HG03064 (cell line): ENCODE measurements around the gene KARS1.
"Not testable (repeated sequence)": the region's sequence is repeated elsewhere in the genome, so short reads cannot be mapped to it uniquely, and the experiment has no call there.

Source experiments
- ATAC-seq: cut with Tn5 transposase; IDR thresholded peaks from one replicate; pipeline ENCODE4 v1.9.1; 2021; ENCODE audit warnings: low read depth; ENCODE audit not compliant: unreplicated experiment

KARS1 gene

DNA sequence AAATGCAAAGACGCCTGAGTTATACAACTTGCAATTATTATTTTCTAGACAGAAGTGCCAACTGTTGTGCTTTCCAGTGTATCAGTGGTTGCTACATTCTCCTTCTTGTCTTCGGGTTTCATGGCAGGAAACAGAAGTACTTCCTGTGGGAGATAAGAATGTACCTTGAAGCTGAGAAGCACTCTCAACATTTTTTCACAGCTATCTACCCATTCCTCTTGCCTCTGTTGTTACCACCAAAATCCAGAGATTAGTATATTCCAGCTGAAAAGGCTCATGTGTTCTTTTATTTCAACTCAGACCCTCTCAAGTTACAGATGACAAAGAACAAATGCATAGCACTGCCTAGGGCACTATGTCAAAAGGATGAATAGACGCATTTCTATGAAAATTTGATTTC lies 19.6 kb downstream of the KARS1 start:
- ATAC-seq, result no peak

DNA sequence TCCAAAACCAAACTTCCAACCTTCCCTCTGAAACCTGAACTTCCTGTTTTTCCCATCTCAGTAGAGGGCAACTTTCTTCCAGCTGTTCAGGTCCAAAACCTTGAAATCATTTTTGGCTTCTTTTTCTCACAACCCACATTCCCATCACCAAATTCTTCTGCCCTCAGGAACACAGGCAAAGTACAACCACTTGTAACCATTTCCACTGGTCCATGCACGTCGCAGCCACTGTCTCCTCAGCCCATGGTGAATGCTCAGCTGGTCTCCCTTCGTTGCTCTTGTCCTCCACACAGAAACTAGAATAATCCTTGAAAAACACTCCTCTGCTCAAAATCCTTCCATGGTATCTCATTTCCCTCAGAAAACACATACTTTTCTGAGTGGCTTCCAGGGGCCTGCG lies 20.7 kb downstream of the KARS1 start:
- no peak for ATAC-seq

DNA sequence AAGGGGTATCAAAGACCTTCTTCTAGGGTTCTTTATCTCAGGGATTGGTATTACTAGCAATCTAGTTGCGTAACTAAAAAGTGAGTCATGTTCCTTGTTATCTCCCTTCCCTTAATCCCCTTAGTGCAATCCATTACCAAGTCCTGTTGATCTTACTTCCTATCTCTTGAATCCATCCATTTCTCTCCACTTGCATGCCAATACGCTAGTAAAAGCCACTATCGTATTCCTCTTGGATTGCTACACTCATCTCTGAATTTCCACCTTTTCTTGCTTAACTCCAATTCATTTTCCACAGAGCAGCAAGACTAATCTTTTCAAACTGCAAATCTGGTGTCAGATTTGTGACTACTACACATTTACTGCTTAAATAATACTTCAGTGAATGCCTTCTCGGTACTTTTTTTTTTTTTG lies 22.5 kb downstream of the KARS1 start:
- ATAC-seq, result no peak

DNA sequence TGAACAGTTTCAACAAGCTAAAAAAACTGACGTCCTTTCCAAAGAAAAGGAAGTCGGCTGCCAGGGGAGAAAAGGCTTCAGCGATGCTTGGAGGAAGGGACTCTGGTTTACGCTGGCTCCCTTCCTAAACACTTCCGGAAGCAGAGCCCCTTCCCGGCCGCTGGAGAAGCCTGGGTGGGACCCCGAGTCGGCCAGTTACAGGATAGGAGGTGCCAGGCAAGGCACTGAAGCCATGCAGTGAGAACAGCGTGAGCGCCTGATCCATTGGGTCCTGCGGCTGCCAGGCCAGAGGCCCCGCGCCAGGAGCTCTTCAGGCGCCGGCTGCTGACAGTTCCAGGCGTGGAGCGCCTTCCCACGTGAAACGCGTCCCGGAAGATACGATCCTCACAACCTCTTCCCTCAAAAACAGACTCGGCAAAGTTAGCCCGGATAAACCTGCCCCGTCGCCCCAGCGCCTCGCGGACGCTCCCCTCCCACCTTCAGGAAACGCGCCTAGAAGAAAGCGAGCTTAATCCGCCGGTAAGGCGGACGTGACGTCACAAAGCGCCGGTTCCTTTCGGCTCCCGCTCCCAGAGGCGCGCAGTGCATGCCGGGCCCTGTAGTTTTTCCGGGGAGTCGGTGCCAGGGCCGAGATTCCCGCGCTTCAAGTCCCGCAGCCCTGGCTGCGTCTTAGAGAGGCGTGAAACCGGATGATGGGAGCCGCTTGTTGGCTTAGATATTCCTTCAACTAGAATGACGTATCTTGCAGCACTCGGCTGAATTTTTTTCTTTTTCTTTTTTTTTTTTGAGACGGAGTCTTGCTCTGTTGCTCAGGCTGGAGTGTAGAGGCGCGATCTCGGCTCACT lies 24.5 kb downstream of the KARS1 start, which contains the start of gene ADAT1:
Gene ADAT1 (minus strand): TSS at position 521 of the 845 bp plus-strand sequence. CDS start 2,482 bp downstream, outside the sequence.
- peak; percentile 88 for ATAC-seq

DNA sequence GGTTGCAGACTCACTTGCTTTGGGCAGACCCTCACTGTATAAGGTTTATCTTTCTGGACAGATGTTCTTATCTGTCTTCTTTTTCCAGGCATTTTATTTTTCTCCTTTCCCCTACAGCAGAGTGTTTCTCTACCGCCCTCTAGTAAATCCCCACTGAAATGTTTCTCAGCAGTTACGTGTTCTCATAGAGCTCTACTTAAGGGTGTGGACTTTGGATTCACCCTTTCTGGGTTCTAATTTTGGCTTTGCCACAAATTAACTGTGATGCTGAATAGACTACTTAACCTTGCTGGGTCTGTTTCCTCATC lies 26.3 kb downstream of the KARS1 start:
- no peak for ATAC-seq

DNA sequence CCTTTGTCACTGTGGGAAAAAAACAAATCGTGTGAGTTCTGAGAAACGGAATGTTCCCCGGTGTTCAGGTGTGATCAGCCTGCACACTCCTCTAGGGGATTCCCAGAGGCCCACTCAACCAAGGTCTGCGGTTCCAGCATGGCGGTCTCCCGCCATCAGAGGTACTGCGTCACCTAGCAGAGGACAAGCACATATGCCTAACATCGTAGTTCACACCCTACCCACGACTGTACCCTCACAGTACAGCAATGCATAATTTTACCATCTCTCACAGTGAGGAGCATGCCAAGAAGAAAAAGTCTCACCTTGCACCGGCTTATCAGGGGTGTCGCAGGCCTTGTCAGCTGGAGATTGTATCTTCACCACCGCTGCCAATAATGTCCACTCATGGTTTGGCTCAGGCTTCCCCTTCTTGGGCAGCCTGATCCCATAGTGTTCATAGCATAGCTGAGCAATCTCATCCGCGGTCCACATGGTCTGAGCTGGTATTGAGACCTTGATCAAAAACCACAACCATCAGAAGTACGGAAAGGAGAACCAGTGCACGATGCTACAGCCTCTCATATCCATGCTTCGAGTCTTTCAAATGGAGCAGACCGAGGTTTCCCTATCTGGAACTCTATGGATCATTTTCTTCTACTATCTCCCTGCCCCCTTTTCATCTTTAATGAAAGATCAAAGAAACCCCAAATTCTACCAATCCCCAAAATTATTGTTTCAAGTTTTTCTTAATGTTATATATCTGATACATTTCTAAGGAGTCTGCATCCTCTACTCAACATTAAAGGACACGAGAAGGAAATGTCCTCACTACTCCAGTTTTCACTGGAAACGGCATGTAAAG lies 26.9 kb downstream of the KARS1 start:
- ATAC-seq, result no peak

DNA sequence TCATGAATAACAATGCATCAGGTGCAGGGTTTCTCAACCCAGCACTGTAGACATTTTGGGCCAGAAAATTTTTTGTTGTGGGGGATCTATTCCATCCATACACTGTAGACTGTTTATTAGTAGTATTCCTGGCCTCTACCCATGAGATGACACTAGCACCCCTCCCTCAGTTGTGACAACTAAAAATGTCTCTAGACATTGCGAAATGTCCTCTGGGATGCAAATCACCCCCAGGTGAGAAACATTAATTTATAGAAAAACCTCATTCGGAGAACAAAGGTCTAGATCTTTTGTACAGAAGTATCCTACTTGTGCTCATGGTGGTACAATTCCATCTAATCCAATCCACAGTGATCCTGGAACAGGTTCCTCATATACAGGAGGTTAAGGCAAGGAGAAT lies 28.7 kb downstream of the KARS1 start:
- ATAC-seq, result no peak

DNA sequence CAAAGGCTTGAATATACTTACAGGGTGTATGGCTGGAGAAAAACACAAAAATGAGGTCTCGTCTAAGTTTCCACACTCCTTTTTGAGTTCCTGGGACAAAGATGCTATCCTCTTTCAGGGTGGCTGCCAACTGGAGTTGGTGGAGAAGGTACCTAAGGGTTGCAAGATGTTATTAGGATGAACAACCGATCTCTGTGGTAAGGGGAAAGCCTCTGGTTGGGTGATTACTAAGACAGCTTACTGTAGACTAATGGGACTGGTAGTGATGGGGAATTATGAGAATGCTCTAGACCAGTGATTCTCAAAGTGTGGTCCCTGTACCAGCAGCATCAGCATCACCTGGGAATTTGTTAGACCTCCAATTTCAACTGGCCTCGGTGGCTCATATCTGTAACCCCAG lies 30.3 kb downstream of the KARS1 start:
- no peak for ATAC-seq

DNA sequence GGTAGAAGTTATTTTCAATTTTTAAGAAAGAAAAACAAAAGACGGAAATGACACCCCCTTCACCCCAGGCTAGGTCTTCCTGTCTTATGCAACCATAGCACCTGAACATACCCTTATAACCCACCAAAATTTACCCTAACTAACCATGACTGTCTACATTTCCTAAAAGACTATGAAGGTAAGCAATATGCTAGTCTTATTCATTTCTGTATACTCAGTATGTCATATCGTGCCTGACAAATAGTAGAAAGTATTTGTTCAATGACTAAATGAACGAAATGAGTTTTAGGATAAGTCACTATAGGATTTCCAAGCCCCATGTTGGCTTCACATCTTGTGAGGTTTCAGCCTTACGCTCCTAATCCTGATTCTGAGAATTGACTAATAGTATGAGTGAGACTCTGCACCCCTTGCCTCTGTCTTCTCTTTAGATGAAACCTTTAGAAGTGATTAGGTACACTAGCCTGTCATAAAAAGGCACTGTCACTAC lies 30.9 kb downstream of the KARS1 start:
- ATAC-seq, result no peak

DNA sequence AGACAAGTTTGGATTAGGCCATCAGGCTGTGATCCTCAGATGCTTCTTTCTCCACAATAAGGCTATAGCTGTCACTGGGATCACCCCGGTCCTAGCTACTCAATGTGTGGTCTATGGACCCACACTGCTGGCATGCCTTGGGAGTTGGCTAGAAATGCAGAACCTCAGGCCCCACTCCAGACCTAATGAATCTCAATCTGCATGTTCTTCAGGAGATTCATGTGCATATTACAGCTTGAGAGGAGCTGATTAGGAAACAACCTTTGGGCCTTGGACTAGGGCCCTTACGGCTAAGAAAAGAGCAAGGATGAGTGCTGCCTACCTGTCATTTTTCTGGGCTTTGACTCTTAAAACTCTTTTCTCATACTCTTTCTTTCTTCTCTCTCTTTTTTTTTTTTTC lies 31.8 kb downstream of the KARS1 start:
- ATAC-seq, result no peak

DNA sequence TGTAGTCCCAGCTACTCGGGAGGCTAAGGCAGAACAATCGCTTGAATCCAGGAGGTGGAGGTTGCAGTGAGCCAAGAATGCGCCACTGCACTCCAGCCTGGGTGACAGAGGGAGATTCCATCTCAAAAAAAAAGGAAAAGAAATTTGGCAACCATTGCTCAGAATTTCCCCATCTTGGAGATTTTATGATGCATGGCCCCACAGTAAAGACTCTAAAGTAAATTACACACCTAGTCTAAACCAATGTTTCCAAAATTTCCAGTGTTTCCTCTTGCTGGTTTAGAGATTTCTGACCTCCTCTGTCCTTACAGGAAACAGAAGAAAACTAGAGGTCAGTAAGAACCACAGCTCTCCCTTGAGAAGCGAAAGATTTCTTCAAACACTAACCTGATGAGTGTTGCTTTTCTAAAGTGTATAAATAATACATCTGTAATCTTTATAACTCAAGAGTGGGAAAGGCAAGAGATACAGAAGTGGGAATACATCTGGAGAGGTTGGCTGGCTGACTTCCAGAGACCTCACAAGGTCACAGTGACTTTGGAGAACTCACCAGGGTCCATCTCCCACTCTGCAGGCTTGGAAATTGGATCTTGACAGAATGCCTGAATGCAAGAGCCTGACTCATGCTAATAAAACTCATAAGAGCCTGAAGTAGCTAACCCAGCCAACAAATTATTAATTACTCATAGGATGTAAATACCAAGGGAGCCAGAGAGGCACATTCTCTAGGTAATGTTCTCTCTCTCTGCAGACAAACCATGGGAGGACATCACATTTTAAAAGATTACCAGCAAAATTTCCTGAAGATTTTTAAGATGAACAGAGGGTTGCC lies 33.2 kb downstream of the KARS1 start:
- ATAC-seq, result no peak

DNA sequence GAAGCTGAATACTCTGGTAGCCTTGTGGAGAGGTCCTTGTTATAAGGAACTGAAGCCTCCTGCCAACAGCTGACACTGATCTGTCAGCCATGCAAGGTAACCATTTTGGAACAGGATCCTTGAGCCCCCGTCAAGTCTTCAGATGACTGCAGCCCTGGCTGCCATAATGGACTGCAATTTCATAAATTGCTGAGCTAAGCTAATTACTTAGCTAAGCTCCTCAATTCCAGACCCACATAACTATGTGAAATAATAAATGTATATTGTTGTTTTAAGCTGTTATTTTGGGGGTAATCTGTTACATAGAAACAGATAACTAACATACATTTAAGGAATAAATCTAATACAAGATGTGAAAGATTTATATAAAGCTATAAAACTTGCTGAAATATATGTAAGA lies 41.0 kb downstream of the KARS1 start:
- no peak for ATAC-seq

DNA sequence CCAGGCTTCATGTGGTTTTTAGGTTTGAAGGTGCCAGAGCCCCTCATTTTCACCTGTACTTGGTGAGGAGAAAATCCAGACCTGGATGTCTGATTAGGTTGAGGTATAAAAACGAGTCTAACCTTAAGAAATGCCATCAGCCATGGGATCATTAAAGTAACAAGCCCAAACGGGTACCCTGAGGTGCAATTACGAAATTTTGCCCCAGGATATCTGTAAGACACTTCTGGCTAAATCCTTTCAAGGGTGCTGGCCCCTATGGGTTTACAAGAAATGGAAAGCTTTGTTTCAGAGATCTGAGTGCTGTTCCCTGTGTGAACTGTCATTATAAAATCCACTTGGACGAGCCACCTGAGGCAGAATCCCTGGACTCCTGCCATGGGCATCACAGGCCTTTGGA lies 44.2 kb downstream of the KARS1 start:
- ATAC-seq, result no peak

DNA sequence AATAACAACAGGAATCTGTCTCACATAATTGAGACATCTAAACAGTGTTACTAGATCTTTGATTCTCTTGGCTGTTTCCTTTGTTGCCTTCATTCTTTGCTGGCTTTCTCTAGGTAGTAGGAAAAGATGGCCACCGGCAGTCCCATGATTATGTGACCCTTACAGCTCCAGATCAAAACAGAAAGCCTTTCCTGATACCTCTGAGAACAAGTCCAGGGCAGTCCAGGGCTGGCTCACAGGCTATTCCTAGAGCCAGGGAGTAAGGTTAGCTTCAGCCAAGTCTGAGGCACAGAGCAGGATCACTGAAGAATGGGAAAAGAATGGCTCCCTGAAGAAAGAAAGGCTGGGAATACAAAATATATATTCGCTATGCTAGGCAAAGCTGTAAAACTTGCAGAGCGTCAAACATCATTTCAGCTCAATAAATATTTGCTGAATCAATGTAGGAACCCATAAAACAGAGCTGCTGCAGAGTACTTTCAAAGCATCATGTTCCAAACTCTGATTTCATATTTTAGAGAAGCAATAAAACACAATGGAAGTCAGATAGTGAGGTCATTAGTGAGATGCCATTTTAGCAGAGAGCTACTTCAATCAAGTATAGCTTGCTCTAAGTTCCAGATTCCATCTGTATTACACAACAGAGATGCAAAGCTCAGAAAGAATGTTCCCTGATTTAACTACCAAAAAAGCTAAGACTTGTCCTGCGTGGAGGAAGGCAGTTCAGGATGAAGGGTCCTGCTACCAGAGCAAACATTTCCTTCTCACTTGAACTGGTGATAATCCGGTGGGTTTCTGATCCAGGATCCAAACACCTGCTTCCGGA lies 47.8 kb downstream of the KARS1 start:
- no peak for ATAC-seq

DNA sequence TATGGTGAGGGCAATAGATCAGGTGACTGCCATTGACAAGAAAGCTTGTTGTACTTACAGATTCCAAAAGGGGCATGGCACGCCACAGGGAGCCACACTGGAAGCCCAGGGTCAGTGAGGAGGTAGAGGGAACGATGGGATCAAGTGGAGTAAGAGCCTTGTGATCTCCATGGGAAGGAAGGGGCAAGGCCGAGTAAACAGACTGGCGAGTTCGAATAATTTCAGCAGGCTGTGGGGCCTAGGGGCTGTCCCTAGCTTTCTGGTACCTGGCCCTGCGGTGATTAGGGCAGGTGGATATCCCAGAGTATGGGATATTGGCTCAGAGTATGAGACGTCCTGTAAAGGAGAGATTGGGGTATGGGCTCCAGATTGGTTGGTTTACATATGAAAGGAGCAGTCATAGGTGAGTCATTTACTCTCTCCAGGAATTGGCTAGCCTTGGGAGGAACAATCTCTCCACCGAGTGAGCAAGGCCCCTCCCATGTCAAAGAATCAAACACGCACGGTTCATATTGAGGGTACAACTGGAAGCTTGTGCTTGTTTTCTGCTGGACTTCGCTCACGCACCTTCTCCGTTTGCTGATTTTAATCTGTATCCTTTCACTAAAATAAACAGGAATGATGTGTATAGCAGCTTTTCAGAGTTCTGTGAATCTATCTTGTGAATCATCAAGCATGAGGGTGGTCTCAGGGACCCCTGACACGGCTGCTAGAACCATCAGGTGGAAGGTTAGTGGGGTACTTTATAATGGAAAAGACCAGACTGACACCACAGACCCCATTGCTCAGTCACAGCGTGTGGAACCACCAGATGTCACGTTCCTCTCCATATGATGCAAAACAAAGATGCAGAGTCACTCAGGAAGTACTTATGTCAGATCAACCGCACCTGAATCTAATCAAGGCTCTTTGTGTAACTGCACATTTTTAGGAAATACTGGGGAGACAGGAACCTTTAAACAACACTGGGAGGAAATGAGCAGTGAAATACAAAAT lies 53.3 kb downstream of the KARS1 start:
- ATAC-seq, result no peak

DNA sequence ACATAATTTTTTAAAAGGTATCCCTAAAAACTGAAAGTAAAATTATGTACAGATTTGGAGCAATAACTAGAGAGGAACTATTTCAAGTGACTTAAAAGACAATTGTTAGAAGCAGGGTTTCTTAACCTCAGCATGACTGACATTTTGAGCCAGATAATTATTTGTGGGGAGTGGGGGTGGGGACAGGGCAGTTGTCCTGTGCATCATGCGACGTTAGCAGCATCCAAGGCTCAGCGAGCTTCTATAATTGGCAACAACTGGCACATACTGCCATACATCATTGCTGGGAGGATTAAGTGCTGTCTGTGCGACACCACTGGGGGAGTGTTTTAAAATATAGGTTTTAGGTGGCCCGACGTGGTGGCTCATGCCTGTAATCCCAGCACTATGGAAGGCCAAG lies 54.2 kb downstream of the KARS1 start:
- no peak for ATAC-seq

DNA sequence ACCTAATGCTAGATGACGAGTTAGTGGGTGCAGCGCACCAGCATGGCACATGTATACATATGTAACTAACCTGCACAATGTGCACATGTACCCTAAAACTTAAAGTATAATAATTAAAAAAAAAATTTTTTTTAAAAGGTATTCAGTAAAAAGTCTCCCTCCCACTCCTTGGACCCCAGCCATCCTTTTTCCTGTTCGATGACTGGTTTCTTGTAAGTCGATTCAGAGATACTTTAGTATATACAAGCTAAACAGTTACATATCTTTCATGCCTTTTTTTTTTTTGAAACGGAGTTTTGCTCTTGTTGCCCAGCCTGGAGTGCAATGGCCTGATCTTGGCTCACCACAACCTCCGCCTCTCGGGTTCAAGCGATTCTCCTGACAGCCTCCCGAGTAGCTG lies 55.5 kb downstream of the KARS1 start:
- ATAC-seq, result not testable (repeated sequence)

DNA sequence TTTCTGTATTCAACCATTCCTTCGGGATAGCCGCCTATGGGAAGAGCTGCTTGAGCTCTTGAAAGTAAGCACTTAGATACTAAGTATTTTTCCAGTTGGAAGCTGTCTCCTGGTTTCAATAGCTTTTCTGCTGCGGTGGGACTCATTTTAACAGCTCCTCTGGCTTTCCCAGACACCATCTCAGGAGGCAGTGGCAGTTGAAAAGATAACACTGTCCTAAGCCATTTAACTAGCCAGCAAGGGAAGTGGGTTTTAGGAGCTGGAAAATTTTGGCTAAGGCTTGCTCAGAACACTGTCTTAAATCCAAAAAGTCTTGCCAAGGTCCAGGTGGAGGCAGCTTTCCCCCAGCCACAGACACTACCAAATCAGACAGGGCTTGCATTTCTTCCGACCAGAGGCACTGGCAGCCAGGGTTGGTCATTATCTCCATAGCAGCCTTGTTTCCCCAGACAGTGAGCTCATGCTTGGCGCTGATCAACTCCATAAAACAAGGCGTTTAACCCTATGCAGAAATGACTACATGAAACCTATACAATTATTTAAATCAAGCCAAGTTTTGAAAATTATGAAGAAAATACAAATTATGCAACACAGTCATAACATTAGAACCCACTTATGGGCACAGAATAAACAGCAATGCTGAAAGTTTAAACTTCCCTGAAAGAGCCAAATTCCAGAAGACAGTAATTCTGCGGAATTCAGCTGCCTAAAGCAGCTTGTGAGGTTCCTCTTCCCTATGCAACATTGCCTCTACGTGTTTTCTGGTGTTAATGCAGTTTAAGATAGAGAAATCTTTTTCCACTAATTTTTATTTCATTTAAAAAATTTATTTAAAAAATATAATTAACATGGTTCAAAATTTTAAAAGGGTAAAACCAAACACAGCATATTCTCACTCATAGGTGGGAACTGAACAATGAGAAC lies 56.3 kb downstream of the KARS1 start:
- no peak for ATAC-seq
